CD4-positive, alpha-beta T cell treated with Interferon alpha-2 for 1 hour (primary cell): ENCODE results near the gene UNC79.
"Not testable (repeated sequence)": the region's sequence is repeated elsewhere in the genome, so short reads cannot be mapped to it uniquely, and the experiment has no call there.

ENCODE experiments used
- DNase-seq, 2 donors: peaks; one replicate each; pipeline ENCODE4 v3.0.0-alpha.2; 2020 to 2022

Gene UNC79

GRCh38 chr14:93430315-93431035, at the start of gene UNC79:
Gene UNC79 (plus strand): TSS chr14:93430939. CDS start chr14:93431030, 91 bp downstream.
- no peak for DNase-seq

GRCh38 chr14:93381644-93382043, 49.1 kb upstream of the UNC79 start:
- no peak for DNase-seq

DNA sequence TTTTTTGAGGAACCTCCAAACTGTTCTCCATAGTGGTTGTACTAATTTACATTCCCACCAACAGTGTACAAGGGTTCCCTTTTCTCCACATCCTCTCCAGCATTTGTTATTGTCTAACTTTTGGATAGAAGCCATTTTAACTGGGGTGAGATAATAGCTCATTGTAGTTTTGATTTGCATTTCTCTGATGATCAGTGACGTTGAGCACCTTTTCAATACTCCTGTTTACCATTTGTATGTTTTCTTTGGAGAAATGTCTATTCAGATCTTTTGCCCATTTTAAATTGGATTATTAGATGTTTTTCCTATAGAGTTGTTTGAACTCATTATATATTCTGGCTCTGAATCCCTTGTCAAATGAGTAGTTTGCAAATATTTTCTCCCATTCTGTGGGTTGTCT, 46.5 kb upstream of the UNC79 start:
- DNase-seq, result not testable (repeated sequence)

- peak; percentile 5 to 10 for DNase-seq
These were observed 35.5 kb upstream of the UNC79 start for GRCh38 chr14:93395231-93395630.

DNA sequence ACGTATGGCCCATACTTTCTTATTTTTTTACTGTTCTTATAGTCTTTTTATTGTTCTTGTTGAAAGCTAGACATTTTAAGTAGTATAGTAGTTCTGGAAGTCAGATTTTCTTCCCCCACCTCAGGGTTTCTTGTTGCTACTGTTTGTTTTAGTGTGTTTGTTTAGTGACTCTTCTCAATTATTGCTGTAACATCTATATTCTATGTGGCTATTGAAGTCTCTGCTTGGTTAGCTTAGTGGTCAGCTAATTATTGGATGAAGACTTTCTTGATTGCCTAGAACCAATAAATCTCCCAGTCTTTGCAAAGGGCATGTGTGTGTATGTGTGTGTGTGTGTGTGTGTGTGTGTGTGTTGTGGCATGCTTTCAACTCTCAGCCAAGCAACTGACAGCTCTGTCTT, 34.3 kb upstream of the UNC79 start:
- no peak for DNase-seq

GRCh38 chr14:93398491-93398890, 32.2 kb upstream of the UNC79 start:
- no peak for DNase-seq

DNA sequence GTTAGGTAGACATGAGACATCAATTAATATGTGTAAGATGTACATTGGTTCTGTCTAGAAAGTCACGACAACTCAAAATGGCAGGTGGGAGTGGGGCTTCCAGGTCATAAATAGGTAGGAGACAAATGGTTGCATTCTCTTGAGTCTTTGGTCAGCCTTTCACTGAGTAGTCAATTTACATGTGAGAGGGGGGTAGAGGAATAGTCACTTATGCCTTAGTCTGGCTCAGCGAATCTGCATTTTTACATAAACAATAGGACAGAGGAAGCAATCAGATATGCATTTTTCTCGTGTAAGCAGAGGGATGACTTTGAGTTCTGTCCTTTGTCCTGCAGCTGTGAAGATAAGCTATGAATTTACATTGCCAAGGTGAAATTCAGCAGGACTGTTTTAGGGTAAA, 27.8 kb upstream of the UNC79 start:
- DNase-seq, result no peak

DNA sequence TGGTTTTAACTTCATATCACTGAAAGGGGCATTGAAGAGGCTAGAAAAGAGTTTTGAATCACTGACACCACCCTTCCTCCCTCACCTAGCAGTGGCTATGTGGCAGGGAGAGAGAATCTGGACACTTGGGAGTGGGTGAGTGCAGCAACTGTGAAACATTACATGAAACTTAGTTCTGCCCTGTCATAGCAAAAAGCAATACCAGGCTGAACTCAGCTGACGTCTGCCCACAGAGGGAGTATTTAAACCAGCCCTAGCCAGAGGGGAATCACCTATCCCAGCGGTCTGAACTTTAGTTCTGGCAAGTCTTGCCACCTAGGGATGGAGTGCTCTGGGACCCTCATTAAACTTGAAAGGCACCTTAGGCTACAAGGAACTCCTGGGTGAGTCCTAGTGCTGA, 20.7 kb upstream of the UNC79 start:
- no peak for DNase-seq

- no peak for DNase-seq
These were observed 19.8 kb upstream of the UNC79 start for GRCh38 chr14:93410893-93411292.

- DNase-seq, result not testable (repeated sequence)
These were observed 5.6 kb upstream of the UNC79 start for GRCh38 chr14:93425136-93425535.

DNA sequence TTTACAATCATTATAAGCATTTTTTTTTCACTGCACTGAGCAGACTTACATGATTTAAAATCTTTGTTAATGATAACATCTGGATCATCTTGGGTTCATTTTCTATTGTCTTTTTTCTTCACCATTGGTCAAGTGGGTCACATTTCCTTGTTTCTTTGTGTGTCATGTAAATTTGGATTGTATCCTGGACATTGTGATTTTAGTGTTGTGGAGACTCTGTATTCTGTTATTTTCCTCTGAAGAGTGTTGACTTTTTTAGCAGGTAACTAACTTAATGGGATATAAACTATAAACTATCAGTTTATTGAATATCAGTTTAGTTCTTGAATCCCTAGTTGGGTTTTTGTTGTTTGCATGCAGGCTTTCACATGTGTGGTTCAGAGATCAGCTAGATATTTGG, 4.0 kb upstream of the UNC79 start:
- DNase-seq, result no peak

DNA sequence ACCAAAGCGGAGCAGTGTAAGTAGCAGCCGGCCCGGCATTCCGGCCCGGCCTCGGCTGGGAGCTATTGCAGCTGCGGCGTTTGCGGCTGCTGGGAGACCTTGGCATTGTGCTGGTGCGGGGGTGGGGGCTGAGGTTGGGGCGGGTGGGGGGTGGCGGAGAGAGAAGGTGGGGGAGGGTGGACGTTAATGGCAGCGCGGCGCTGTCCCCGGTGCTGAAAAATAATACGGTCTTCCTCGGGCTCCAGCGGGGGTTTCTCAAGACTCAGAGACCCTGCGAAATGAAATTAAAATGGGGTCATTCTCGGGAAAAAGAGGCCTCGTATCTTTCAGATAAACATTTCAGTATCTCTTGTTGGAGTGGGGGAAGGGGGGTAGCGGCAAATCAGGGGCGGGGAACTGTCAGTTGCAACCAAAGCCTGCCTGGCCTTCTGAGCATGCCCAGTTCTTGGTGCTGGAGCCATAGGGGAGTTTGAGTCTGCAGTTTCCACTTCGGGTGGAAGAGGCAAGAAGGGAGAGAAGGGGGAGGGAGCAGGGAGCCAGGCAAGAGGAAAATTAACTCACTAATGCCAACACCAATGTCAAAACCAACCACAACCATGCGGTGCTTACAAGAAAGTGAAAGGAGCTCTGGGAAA, 414 bp downstream of the UNC79 start:
- DNase-seq, result no peak

- DNase-seq, result no peak
These were observed 23.5 kb downstream of the UNC79 start for GRCh38 chr14:93454224-93454623.

DNA sequence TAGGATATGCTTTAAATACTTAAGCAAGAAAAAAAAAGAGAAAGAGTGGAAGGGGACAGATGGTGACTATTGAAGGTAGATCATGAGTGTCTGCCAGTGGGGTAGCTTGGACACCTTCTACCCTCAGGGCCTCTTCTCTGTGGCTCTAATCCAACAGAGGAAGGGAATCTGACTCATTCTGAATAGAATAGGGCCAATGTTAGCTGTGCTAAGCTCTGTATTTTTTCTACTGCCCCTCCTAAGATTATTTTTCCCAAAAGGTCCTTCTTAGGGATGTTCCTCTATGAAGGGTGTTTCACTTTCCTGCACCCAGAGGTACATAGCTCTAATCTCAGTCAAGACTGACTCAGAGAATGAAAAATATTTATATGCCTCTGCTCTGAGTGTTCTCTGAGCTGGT, 25.6 kb downstream of the UNC79 start:
- no peak for DNase-seq

- no peak for DNase-seq
These were observed 27.5 kb downstream of the UNC79 start for GRCh38 chr14:93458234-93458633.

DNA sequence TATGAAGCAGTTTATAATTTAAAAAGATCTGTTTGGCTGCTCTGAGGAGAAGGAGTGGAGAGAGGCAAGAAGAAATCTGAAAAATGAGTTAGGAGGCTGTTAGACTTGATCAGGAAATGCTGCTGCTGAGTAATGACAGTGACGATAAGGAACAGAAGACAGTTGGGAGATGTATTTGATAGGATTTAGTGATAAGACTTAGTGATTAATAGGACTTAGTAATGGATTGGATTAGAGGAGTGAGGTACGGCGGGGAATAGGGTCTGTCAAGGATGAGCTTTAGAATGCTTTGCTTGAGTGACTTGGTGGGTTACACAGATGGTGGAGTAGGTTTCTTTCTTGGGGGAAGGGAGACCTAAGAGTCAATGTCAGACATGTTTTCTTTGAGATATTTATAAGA, 31.7 kb downstream of the UNC79 start:
- no peak for DNase-seq

- DNase-seq, result no peak
These were observed 33.5 kb downstream of the UNC79 start for GRCh38 chr14:93464271-93464670.

GRCh38 chr14:93475471-93475870, 44.7 kb downstream of the UNC79 start:
- DNase-seq, result no peak

GRCh38 chr14:93476305-93476704, 45.6 kb downstream of the UNC79 start:
- DNase-seq, result no peak

DNA sequence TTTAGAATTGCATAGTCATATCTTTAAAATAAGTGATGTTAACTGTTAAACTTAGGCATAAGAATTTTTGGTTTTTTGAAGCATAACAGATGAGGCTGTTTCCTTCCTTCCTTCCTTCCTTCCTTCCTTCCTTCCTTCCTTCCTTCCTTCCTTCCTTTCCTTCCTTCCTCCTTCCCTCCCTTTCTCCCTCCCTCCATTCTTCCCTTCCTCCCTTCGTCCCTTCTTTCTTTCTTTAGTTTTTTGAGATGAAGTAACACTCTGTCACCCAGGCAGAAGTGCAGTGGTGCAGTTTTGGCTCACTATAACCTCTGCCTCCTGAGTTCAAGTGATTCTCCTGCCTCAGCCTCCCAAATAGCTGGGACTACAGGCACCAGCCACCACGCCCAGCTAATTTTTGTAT, 48.3 kb downstream of the UNC79 start:
- DNase-seq, result not testable (repeated sequence)

- no peak for DNase-seq
These were observed 50.1 kb downstream of the UNC79 start for GRCh38 chr14:93480867-93481266.

DNA sequence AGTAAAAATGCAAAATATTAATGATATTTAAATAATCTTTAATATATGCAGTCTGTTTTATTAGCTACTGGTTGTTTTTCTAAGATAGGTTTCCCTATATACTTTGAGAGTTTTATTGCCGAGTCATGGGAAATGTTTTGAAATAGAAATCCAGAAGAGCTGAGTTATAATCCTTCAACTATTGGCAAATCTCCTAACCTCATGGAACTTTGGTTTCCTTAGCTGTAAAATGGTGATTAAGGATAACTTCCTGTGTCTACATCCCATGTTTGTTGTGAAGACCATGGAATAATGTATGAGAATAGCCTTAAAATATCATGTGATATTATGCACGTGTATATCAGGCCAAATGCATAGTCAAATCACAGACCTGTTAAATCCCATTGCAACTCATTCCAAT, 51.0 kb downstream of the UNC79 start:
- no peak for DNase-seq

DNA sequence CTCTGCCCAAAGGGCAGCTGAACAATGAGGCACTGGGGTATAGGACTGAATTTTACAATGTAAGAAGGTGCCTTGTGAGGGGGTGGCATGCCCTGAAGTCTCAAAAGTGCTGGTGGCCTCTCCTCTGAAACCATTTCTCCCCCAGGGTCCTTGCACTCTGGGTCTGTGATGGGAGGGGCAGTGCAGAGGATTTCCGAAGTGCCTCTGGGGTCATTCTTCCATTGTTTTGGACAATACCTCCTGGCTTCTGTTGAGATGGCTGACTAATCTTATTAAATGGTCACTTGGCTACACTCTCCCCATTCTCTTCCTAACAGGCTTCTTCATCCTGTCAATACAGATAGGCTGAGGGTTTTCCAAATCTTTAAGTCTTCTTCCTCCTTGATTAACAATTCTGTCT, 59.3 kb downstream of the UNC79 start:
- DNase-seq, result no peak

GRCh38 chr14:93493054-93493453, 62.3 kb downstream of the UNC79 start:
- no peak for DNase-seq

DNA sequence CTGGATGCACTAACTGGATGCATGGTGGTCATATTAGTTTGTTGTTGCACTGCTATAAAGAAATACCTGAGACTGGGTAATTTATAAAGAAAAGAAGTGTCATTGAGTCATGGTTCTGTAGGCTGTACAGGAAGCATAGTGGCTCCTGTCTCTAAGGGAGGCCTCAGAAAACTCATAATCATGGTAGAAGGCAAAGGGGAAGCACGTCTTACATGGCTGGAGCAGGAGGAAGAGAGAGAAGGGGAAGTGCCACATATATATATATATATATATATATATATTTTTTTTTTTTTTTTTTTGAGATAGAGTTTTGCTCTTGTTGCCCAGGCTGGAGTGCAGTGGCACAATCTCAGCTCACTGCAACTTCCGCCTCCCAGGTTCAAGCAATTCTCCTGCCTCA, 62.9 kb downstream of the UNC79 start:
- DNase-seq, result not testable (repeated sequence)
